ENCODE data around the gene PGBD5. TPM values are rescaled to one million over a fixed set of nuclear protein-coding genes. Genes with fewer than 3 reads are reported as not detected.
"Not testable (repeated sequence)": the region's sequence is repeated elsewhere in the genome, so short reads cannot be mapped to it uniquely, and the experiment has no call there.

PGBD5 gene
- total RNA-seq, 1 donor from 2014 or later, result 8.7 TPM

DNA sequence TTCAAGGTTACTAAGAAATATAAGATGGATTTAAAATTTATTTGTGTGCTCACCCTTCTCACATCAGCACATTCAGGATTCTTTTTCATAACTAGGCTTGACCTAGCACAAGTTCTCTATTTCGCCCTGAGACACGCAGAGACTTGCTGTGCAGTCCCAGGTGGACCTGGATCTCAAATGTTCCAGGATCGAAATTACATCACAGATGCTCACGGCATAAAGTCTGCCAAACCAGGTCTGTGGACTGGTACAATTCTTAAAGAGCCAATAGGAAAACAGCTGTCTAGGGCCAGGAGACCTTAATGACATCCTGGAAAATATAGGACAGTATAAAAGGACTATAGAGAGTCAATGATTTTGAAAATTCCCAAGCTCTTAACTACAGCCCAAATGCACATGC is 2.2 kb downstream of the PGBD5 start:
- TF ChIP-seq CTCF (conservative IDR thresholded peaks at IDR 0.05), result no peak
- Mint-ChIP-seq H3K4me1 (ENCODE audit: unreplicated experiment) (peaks cover 3% of the 10 kb centered on the region), H3K4me3 (peak overlapping the region; percentile 86), H3K9me3 (no peaks in the 10 kb centered on the region), H3K27me3 (peaks cover 63% of the 10 kb centered on the region), H3K27ac (peak overlapping the region; percentile 81), H3K36me3 (no peaks in the 10 kb centered on the region)
- no peak for DNase-seq (ENCODE audit: extremely low spot score, unreplicated experiment)

DNA sequence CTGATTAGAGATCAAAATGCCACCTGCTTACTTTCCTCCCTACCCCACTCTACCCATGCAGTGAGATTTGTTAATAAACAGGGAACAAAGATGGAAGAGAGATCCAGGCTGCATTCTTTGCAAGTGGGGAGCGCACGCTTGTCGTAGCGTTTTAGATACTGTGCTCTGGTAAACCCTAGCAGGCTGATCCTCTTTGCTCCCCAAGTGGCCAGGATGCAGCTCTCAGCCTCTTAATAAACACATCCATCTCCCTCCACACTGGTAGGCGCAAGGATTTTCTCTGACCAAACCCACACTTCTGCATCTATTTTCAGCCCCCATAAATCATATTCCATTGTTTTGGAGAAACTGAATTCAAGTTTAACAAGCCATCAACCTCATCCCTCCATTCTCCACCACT is 2.9 kb downstream of the PGBD5 start:
- Mint-ChIP-seq H3K4me3 (peak overlapping the region; percentile 46), H3K9me3 (no peaks in the 10 kb centered on the region), H3K4me1 (ENCODE audit: unreplicated experiment) (peaks cover 3% of the 10 kb centered on the region), H3K36me3 (no peaks in the 10 kb centered on the region), H3K27ac (no peak overlapping the region), H3K27me3 (peaks cover 62% of the 10 kb centered on the region)
- no peak for DNase-seq (ENCODE audit: extremely low spot score, unreplicated experiment)
- TF ChIP-seq CTCF (conservative IDR thresholded peaks at IDR 0.05), result no peak

DNA sequence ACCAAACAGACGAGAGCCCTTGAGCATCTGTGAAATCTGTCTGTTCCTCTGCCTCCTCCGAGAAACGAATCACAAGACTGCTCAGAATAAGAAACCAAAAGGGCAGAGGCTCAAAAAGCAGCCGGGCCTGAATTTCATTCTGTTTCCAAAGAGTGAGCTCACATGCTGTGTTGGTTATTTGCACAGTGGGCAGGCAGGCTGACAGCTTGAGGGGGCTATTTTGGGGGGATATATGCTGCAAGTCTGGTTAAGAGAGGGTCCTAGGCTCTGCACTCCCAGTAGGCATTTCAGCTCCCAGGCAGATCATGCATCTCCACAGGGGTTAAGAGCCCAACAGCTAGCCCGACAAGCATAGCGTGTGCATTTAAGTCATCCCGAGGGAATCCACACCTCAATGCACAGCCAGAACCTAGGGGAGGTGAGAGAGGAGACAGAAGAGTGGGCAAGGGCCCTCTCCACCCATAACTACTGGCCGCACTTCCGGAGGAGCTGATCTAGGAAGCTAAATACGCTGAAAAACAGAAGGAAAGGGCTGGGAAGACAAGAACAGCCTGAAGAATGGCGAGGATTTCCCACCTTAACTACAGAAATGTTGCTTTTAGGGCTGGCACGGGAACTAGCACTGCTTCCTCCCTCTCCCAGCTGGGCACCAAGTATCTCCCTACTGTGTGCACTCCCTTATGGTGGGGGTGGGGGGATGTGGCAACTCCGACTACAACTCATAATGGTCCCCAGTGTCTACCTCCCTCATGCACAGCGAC is 3.7 kb downstream of the PGBD5 start:
- H3K4me3 Mint-ChIP-seq, result peak overlapping the region; percentile 46
- H3K27me3 Mint-ChIP-seq, result peaks cover 53% of the 10 kb centered on the region
- no peak for TF ChIP-seq CTCF (conservative IDR thresholded peaks at IDR 0.05)
- H3K4me1 Mint-ChIP-seq (ENCODE audit: unreplicated experiment), result peaks cover 3% of the 10 kb centered on the region
- DNase-seq (ENCODE audit: extremely low spot score, unreplicated experiment), result no peak
- no peaks in the 10 kb centered on the region for H3K9me3 Mint-ChIP-seq
- no peak overlapping the region for H3K27ac Mint-ChIP-seq
- H3K36me3 Mint-ChIP-seq, result no peaks in the 10 kb centered on the region

DNA sequence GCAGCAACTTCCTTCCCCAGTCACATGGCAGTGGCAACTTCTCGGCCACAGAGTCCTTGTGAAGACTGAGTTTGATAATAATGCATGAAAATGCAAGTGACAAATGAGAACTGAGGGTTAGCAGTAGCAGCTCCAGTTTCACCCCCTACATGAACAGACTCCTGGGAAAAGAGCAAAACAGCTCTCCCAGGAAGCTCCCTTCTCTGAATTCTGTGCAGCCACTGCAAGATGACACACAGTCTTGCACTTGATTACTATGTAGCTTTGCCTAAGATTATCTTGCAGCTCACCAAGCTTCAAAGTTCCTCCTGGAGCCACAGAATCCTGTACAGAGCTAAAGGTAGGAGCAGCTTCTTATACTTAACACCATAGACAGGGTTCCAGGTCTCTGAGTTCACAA is 4.7 kb downstream of the PGBD5 start:
- Mint-ChIP-seq H3K27ac (no peak overlapping the region), H3K4me1 (ENCODE audit: unreplicated experiment) (peaks cover 3% of the 10 kb centered on the region), H3K36me3 (no peaks in the 10 kb centered on the region), H3K27me3 (peaks cover 46% of the 10 kb centered on the region), H3K4me3 (no peak overlapping the region), H3K9me3 (no peaks in the 10 kb centered on the region)
- DNase-seq (ENCODE audit: extremely low spot score, unreplicated experiment), result no peak
- TF ChIP-seq CTCF (conservative IDR thresholded peaks at IDR 0.05), result no peak

GRCh38 chr1:230420372-230420771 is 5.8 kb downstream of the PGBD5 start:
- not testable (repeated sequence) for DNase-seq (ENCODE audit: extremely low spot score, unreplicated experiment); H3K9me3 Mint-ChIP-seq; H3K4me1 Mint-ChIP-seq (ENCODE audit: unreplicated experiment); H3K4me3 Mint-ChIP-seq; H3K36me3 Mint-ChIP-seq; H3K27ac Mint-ChIP-seq
- H3K27me3 Mint-ChIP-seq, result peaks cover 47% of the 10 kb centered on the region

- Mint-ChIP-seq H3K27me3 (peaks cover 15% of the 10 kb centered on the region), H3K27ac (no peak overlapping the region), H3K36me3 (no peaks in the 10 kb centered on the region), H3K9me3 (no peaks in the 10 kb centered on the region), H3K4me3 (no peak overlapping the region), H3K4me1 (ENCODE audit: unreplicated experiment) (no peaks in the 10 kb centered on the region)
- TF ChIP-seq CTCF (conservative IDR thresholded peaks at IDR 0.05), result no peak
- peak; percentile 18 for DNase-seq (ENCODE audit: extremely low spot score, unreplicated experiment)
These were observed 9.7 kb downstream of the PGBD5 start for GRCh38 chr1:230416430-230416829.

All from type B pancreatic cell (in vitro differentiated cells).